ENCODE measurements around the gene PRKCA.

PRKCA gene

GRCh38 chr17:66803474-66803951, 501.1 kb downstream of the PRKCA start:
- Histone ChIP-seq H3K36me3 (no peaks in the 10 kb centered on the region), H3K27me3 (peaks cover 14% of the 10 kb centered on the region), H3K4me3 (ENCODE audit: low read depth in 1 of 2, low read length in 1 of 2) (no peak overlapping the region), H3K27ac (no peak overlapping the region), H3K9me3 (no peaks in the 10 kb centered on the region), H3K4me1 (ENCODE audit: control insufficient read depth in 1 of 2, insufficient read depth in 1 of 2, low read depth in 1 of 2, low read length in 1 of 2) (no peaks in the 10 kb centered on the region)
- TF ChIP-seq CTCF (IDR thresholded peaks at IDR 0.05) = no peak

- Histone ChIP-seq H3K27me3 (peaks cover 28% of the 10 kb centered on the region), H3K36me3 (no peaks in the 10 kb centered on the region)
- no peak for TF ChIP-seq CTCF (IDR thresholded peaks at IDR 0.05)
These were observed 503.2 kb downstream of the PRKCA start for GRCh38 chr17:66805567-66805966.

GRCh38 chr17:66807182-66807581, 504.8 kb downstream of the PRKCA start:
- no peaks in the 10 kb centered on the region for H3K4me1 ChIP-seq (ENCODE audit: control insufficient read depth in 1 of 2, insufficient read depth in 1 of 2, low read depth in 1 of 2, low read length in 1 of 2)
- no peaks in the 10 kb centered on the region for H3K9me3 ChIP-seq
- H3K36me3 ChIP-seq = no peaks in the 10 kb centered on the region
- H3K27ac ChIP-seq = no peak overlapping the region
- no peak for TF ChIP-seq CTCF (IDR thresholded peaks at IDR 0.05)
- H3K27me3 ChIP-seq = peaks cover 33% of the 10 kb centered on the region
- H3K4me3 ChIP-seq (ENCODE audit: low read depth in 1 of 2, low read length in 1 of 2) = no peak overlapping the region

More at GRCh38 chr17:66805567-66805966, 503.2 kb downstream of the PRKCA start:
- Histone ChIP-seq H3K27ac (no peak overlapping the region), H3K4me1 (ENCODE audit: control insufficient read depth in 1 of 2, insufficient read depth in 1 of 2, low read depth in 1 of 2, low read length in 1 of 2) (no peaks in the 10 kb centered on the region), H3K9me3 (no peaks in the 10 kb centered on the region), H3K4me3 (ENCODE audit: low read depth in 1 of 2, low read length in 1 of 2) (no peak overlapping the region)

- H3K4me3 ChIP-seq (ENCODE audit: low read depth in 1 of 2, low read length in 1 of 2) = no peak overlapping the region
- peaks cover 33% of the 10 kb centered on the region for H3K27me3 ChIP-seq
- no peak overlapping the region for H3K27ac ChIP-seq
- no peaks in the 10 kb centered on the region for H3K36me3 ChIP-seq
- TF ChIP-seq CTCF (IDR thresholded peaks at IDR 0.05) = no peak
- no peaks in the 10 kb centered on the region for H3K9me3 ChIP-seq
- H3K4me1 ChIP-seq (ENCODE audit: control insufficient read depth in 1 of 2, insufficient read depth in 1 of 2, low read depth in 1 of 2, low read length in 1 of 2) = no peaks in the 10 kb centered on the region
These were observed 507.0 kb downstream of the PRKCA start for GRCh38 chr17:66809408-66809807.

- no peak for TF ChIP-seq CTCF (IDR thresholded peaks at IDR 0.05)
- no peak overlapping the region for H3K27ac ChIP-seq
- H3K27me3 ChIP-seq = peaks cover 33% of the 10 kb centered on the region
- H3K4me1 ChIP-seq (ENCODE audit: control insufficient read depth in 1 of 2, insufficient read depth in 1 of 2, low read depth in 1 of 2, low read length in 1 of 2) = no peaks in the 10 kb centered on the region
- H3K9me3 ChIP-seq = no peaks in the 10 kb centered on the region
- no peak overlapping the region for H3K4me3 ChIP-seq (ENCODE audit: low read depth in 1 of 2, low read length in 1 of 2)
- no peaks in the 10 kb centered on the region for H3K36me3 ChIP-seq
These were observed 508.7 kb downstream of the PRKCA start for GRCh38 chr17:66810951-66811682.

Measured in neutrophil (primary cell).